IPS-18a (cell line): Measurements from ENCODE around the gene DOCK10.

Experiments
- H3K27ac ChIP-seq: one replicate; pipeline ENCODE4 v1.5.1; 2013; ENCODE audit warnings: low read length
- H3K27me3 ChIP-seq: one replicate; pipeline ENCODE4 v1.6.1; 2013; ENCODE audit warnings: mild to moderate bottlenecking, low read length; ENCODE audit not compliant: control insufficient read depth, insufficient read depth
- H3K36me3 ChIP-seq: one replicate; pipeline ENCODE4 v1.6.1; 2013; ENCODE audit warnings: low read depth, low read length; ENCODE audit not compliant: control insufficient read depth
- H3K4me1 ChIP-seq: one replicate; pipeline ENCODE4 v1.6.1; 2013; ENCODE audit warnings: low read depth, low read length; ENCODE audit not compliant: control insufficient read depth
- H3K4me3 ChIP-seq: one replicate; pipeline ENCODE4 v1.5.1; 2013; ENCODE audit warnings: low read length
- H3K9ac ChIP-seq: one replicate; pipeline ENCODE4 v1.6.1; 2013; ENCODE audit warnings: mild to moderate bottlenecking, low read length, moderate library complexity
- H3K9me3 ChIP-seq: one replicate; pipeline ENCODE4 v1.6.1; 2013; ENCODE audit warnings: low read depth, low read length; ENCODE audit not compliant: control insufficient read depth

Gene DOCK10

DNA sequence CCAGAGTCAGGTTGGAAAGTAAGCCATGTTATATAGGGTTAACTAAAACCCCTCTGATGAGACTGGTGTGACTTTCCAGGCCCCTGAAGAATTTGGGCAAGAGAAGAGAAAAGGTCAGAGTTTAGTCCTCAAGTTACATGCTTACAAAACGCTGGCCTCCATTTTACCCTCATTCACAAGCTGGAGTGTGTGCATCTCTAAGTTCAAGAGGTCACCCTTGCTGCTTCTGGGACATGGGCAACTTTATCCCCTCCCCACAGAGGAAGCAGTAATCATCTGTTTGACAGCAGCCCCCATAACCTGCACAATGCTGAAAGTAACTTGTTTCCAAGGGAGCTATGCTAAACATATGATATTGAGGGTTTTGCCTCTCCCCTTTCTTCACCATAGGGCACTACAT, 240.9 kb downstream of the DOCK10 start:
- Histone ChIP-seq H3K27ac (no peak overlapping the region), H3K4me1 (peaks cover 6% of the 10 kb centered on the region), H3K36me3 (no peaks in the 10 kb centered on the region), H3K4me3 (no peak overlapping the region), H3K9ac (no peak overlapping the region), H3K27me3 (no peaks in the 10 kb centered on the region), H3K9me3 (no peaks in the 10 kb centered on the region)

DNA sequence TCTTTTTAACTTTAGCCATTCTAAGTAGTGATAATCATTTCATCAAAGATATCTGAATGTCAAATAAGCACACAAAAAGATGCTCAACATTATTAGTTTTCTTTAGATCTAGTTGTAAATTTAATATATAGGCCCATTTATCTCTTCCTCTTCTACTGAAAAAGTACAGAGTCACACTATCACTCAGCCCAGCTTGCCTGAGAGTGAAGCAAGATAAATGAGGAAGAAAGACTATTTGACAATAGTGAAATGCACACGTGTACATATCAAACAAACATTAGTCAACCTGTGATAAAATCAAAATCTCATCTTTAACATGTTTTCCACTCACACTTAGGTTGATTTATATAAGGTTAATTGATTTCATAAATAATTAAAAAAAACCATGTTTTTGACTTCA, 242.6 kb downstream of the DOCK10 start:
- Histone ChIP-seq H3K36me3 (no peaks in the 10 kb centered on the region), H3K27me3 (no peaks in the 10 kb centered on the region), H3K27ac (no peak overlapping the region)

DNA sequence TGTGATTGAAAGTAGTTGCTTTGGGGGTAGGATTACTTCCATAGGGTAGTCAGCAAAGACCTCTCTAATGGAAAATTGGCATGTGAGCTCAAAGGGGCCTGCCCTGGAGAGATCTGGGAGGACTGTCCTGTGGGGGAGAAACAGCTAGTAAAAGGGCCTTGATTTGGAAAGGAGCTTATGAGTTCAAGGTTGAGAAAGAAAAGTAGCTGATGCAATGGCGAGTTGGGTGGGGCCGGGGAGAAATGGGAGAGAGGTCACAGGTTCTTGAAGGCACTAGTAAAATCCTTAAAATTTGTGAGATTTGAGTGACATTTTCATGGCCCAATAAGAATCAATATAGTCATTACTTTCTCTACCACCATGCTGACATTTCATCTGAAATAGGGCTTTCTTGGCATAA, 244.1 kb downstream of the DOCK10 start:
- no peaks in the 10 kb centered on the region for H3K9me3 ChIP-seq
- H3K4me1 ChIP-seq = peaks cover 6% of the 10 kb centered on the region
- H3K27me3 ChIP-seq = no peaks in the 10 kb centered on the region
- no peak overlapping the region for H3K27ac ChIP-seq
- no peak overlapping the region for H3K9ac ChIP-seq
- H3K36me3 ChIP-seq = no peaks in the 10 kb centered on the region
- no peak overlapping the region for H3K4me3 ChIP-seq

More for the DNA sequence above, 242.6 kb downstream of the DOCK10 start:
- H3K9me3 ChIP-seq = no peaks in the 10 kb centered on the region
- H3K4me1 ChIP-seq = peaks cover 6% of the 10 kb centered on the region
- no peak overlapping the region for H3K9ac ChIP-seq
- no peak overlapping the region for H3K4me3 ChIP-seq

DNA sequence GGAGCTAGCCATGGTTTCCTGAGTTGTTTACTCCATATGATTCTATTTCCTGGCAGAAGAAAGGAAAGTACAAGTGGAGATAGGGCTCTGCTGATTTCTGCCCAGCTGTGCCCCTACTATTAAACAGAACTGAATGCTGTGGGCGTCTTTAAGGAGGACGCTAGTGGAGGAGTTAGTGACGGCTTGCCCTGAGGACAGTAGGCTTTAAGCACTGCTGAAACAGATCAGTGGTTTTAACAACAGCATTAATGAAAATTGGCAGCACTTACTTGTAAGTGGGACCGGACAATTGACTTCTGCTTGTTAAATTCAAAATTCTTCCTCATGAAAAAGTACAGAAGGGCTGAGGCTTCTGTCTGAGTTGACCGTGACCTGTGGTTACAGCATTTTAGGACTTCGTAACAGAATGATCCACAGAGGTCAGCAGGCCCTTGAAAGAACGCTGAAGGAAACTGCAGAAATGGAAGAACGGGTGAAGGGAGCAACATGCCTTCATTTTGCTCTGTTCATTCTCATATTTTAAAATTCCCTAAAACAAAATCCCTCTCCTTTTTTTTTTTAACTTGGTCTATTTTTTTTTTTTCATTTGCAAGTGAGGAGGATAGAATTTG, 245.5 kb downstream of the DOCK10 start:
- H3K36me3 ChIP-seq = no peaks in the 10 kb centered on the region

DNA sequence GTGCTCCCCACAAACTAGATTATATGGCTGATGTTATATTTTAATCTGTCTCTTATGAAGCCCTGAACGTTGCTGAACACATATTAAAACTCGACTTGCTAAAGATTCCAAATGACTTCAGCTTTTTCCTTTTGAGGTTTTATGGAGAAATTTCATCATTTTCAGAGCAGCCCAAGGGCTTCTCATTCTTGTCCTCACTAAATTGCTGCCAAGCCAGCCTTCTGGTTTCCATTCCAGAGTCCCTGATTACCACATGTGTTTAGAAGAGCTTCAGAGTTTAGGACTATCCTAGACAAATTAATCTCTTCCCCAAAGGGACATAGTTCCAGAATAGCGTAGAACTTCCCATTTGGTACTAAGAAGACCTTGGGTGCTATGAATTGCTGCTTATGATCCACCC, 248.3 kb downstream of the DOCK10 start:
- H3K36me3 ChIP-seq = no peaks in the 10 kb centered on the region
- no peak overlapping the region for H3K9ac ChIP-seq

More for the DNA sequence above, 245.5 kb downstream of the DOCK10 start:
- no peak overlapping the region for H3K27ac ChIP-seq
- H3K4me3 ChIP-seq = no peak overlapping the region
- H3K4me1 ChIP-seq = no peaks in the 10 kb centered on the region
- no peaks in the 10 kb centered on the region for H3K9me3 ChIP-seq
- H3K9ac ChIP-seq = no peak overlapping the region
- no peaks in the 10 kb centered on the region for H3K27me3 ChIP-seq

DNA sequence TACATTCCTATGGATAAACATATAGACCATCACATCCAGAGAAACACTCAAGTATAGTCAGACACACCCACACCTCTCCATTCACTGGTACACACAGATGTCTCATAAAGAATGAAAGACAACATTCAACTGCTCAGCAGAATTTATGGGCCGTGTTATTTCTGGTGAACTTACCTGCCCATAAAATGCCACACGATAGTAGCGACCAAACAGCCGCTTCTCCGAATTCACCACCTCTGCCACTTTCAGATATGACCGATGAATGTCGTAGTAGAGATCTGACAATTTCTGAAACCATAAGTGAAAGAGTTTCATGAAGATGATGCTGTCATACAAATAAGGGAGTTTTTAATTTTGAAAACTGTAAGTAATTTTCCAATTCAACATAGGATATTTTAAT, 255.4 kb downstream of the DOCK10 start:
- H3K36me3 ChIP-seq = no peaks in the 10 kb centered on the region

More for the DNA sequence above, 248.3 kb downstream of the DOCK10 start:
- no peak overlapping the region for H3K27ac ChIP-seq
- no peaks in the 10 kb centered on the region for H3K9me3 ChIP-seq
- no peaks in the 10 kb centered on the region for H3K4me1 ChIP-seq
- no peak overlapping the region for H3K4me3 ChIP-seq
- H3K27me3 ChIP-seq = no peaks in the 10 kb centered on the region

DNA sequence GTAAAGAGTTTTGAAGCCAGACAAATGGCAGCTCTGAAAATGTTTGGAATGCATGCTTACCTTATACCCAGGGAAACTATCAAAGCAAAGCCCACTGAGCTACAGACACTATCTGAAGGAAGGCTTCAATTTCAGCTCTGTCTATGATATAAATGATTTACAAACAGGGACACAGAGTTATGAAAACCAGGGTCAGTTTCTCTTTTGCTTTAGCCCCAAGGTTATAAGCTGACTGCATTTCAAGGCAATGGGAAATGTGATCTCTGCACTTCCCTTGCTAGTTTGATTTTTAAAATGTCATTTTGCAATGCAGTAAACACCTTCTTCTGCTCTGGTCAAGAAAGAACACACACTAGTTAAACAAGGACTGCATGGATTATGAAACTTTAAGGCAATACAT, 260.9 kb downstream of the DOCK10 start:
- H3K9ac ChIP-seq = no peak overlapping the region
- H3K9me3 ChIP-seq = no peaks in the 10 kb centered on the region
- H3K4me3 ChIP-seq = no peak overlapping the region
- no peak overlapping the region for H3K27ac ChIP-seq
- no peaks in the 10 kb centered on the region for H3K27me3 ChIP-seq
- H3K4me1 ChIP-seq = peaks cover 4% of the 10 kb centered on the region
- H3K36me3 ChIP-seq = no peaks in the 10 kb centered on the region

More for the DNA sequence above, 255.4 kb downstream of the DOCK10 start:
- Histone ChIP-seq H3K27me3 (no peaks in the 10 kb centered on the region), H3K27ac (no peak overlapping the region), H3K9me3 (no peaks in the 10 kb centered on the region), H3K4me3 (no peak overlapping the region), H3K9ac (no peak overlapping the region), H3K4me1 (no peaks in the 10 kb centered on the region)

DNA sequence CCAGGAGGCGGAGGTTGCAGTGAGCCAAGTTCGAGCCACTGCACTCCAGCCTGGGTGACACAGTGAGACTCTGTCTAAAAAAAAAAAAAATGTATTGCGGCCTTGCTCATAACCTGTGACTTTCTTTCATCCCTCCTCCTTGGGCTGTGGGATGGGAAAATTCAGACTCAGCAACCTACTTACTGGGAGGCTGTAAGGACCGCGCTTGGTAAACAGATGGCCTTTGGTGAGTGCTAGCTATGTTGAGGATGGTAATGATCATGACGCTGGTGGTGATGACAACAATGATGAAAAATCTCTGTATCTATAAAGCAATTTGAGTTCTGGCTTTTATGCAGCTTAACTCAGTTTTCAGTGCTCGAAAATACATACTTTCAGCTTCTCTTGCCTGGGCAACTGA, 261.4 kb downstream of the DOCK10 start:
- H3K9ac ChIP-seq = no peak overlapping the region
- peaks cover 4% of the 10 kb centered on the region for H3K4me1 ChIP-seq
- H3K27ac ChIP-seq = no peak overlapping the region
- H3K9me3 ChIP-seq = no peaks in the 10 kb centered on the region
- H3K36me3 ChIP-seq = no peaks in the 10 kb centered on the region
- no peaks in the 10 kb centered on the region for H3K27me3 ChIP-seq
- H3K4me3 ChIP-seq = no peak overlapping the region

DNA sequence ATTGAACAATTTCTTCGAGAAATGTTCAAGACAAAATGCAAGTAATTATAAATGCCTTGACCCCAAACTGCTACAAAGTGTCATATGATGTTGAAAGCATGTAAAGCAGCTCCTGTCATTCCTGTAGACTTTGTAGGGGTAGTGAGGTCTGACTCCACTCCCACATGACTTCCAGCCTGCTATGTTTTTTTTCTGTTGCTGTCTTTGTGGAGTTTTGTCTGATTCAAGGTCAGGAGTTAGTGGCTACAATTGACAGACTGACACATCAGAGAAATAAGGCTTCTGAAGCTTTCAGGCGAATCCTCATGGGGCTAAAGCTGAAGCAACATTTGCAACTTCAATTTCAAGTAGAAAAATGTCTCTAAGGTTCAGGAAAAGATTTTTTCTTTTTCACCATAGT, 262.2 kb downstream of the DOCK10 start:
- Histone ChIP-seq H3K36me3 (no peaks in the 10 kb centered on the region), H3K27ac (no peak overlapping the region)

DNA sequence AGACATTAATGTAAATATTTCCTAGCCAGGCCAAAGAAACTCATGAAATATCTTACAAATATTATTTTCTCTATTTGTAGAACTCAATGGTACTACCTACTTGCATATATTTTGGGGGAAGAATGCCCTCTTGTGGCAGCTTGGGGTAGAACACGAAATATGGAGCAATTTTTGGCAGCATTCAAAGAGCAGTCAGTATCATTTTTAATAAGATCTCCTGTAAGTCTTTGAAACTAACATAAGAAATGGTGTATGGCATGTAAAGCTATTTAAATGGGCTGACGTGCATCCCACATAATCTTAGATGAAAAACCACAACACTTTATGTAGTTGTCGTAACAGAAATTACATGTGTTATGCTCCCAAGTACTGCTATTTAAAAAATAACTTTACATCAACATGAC, 263.8 kb downstream of the DOCK10 start:
- Histone ChIP-seq H3K9me3 (no peaks in the 10 kb centered on the region), H3K4me1 (peaks cover 4% of the 10 kb centered on the region), H3K9ac (no peak overlapping the region), H3K4me3 (no peak overlapping the region), H3K27ac (no peak overlapping the region), H3K36me3 (no peaks in the 10 kb centered on the region), H3K27me3 (no peaks in the 10 kb centered on the region)

More for the DNA sequence above, 262.2 kb downstream of the DOCK10 start:
- H3K27me3 ChIP-seq = no peaks in the 10 kb centered on the region
- H3K4me3 ChIP-seq = no peak overlapping the region
- H3K4me1 ChIP-seq = peaks cover 4% of the 10 kb centered on the region
- no peaks in the 10 kb centered on the region for H3K9me3 ChIP-seq
- H3K9ac ChIP-seq = no peak overlapping the region

DNA sequence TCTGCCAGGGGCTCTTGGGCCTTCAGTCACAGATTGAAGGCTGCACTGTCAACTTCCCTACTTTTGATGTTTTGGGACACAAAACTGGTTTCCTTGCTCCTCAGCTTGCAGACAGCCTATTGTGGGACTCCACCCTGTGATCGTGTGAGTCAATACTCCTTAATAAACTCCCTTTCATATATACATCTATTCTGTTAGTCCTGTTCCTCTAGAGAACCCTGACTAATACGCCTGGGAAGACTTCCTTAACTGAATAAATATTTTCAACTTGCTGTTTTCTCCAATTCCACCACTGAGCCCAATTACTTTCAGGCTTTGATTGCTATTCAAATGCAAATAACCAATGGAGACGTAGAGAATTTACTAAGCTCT, 264.7 kb downstream of the DOCK10 start:
- Histone ChIP-seq H3K27ac (no peak overlapping the region), H3K27me3 (no peaks in the 10 kb centered on the region), H3K36me3 (no peaks in the 10 kb centered on the region), H3K4me1 (peaks cover 4% of the 10 kb centered on the region), H3K9me3 (no peaks in the 10 kb centered on the region), H3K9ac (no peak overlapping the region), H3K4me3 (no peak overlapping the region)

DNA sequence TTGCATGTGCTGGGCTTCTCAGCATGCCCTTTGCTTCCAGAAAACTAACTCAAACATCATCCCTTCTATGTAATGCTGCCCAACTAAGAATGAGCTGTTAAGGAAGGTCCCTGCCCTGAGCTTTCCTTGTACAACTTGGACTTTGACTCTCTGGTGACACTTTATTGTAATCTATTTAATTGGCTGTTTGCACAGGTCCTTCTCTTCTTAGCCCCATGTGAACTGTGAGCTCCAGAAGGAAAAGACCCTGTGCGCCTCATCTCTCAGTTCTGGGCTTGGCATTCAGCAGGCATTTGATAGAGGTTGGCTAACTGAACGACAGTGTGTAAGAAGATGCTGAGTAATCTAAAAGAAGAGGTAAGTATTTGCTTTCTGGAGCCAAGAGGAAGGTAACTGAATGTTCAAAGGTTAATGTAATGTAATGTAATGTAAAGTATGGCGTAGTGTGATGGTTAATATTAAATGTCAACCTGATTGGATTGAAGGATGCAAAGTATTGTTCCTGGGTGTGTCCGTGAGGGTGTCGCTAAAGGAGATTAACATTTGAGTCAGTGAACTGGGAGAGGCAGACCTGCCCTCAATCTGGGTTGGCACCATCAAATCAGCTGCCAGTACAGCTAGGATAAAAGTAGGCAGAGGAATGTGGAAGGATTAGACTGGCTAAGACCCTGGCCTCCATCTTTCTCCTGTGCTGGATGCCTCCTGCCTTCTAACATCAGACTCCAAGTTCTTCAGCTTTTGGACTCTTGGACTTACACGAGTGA, 265.3 kb downstream of the DOCK10 start:
- H3K36me3 ChIP-seq = no peaks in the 10 kb centered on the region

More for the DNA sequence above, 265.3 kb downstream of the DOCK10 start:
- peaks cover 4% of the 10 kb centered on the region for H3K4me1 ChIP-seq
- H3K9ac ChIP-seq = no peak overlapping the region
- H3K27me3 ChIP-seq = no peaks in the 10 kb centered on the region
- H3K9me3 ChIP-seq = no peaks in the 10 kb centered on the region
- H3K4me3 ChIP-seq = no peak overlapping the region
- H3K27ac ChIP-seq = no peak overlapping the region
